Hematopoietic multipotent progenitor cell (in vitro differentiated cells): ENCODE measurements around the gene SEMA3D. TPM values are rescaled to one million over a fixed set of nuclear protein-coding genes. Genes with fewer than 3 reads are reported as not detected.
"Not testable (repeated sequence)": the region's sequence is repeated elsewhere in the genome, so short reads cannot be mapped to it uniquely, and the experiment has no call there.

Experiments
- DNase-seq, 3 donors: peaks; one replicate each; pipeline ENCODE4 v3.0.0-alpha.2; 2011 to 2015; ENCODE audit warnings: low read depth in 2 of 3, low spot score in 2 of 3
- total RNA-seq: library from RNA; depleted of rRNA; stranded (reverse); fragments of >200 nt; gene quantifications from one replicate; pipeline ENCODE4 v1.2.3, GENCODE V29; 2012

SEMA3D gene
- total RNA-seq, 1 donor, result under 0.01 TPM

GRCh38 chr7:85000735-85001350 is 186.0 kb downstream of the SEMA3D start:
- DNase-seq, result no peak

- no peak for DNase-seq
Measured at GRCh38 chr7:84999450-84999849, 187.4 kb downstream of the SEMA3D start.

- no peak for DNase-seq
Measured at GRCh38 chr7:84998665-84999064, 188.2 kb downstream of the SEMA3D start.

GRCh38 chr7:84997626-84998025 is 189.2 kb downstream of the SEMA3D start:
- DNase-seq, result no peak

- DNase-seq, result not testable (repeated sequence)
Measured at GRCh38 chr7:84992954-84993353, 193.9 kb downstream of the SEMA3D start.

GRCh38 chr7:84985073-84985784 is 201.6 kb downstream of the SEMA3D start:
- peak in 1 of 3 donors; percentile 9 for DNase-seq

GRCh38 chr7:84982199-84982598 is 204.7 kb downstream of the SEMA3D start:
- DNase-seq, result no peak

- no peak for DNase-seq
Measured at GRCh38 chr7:84981055-84981976, 205.5 kb downstream of the SEMA3D start.

- DNase-seq, result no peak
Measured at GRCh38 chr7:84975586-84976185, 211.2 kb downstream of the SEMA3D start.

- no peak for DNase-seq
Measured at GRCh38 chr7:84971360-84971759, 215.5 kb downstream of the SEMA3D start.

- DNase-seq, result no peak
Measured at GRCh38 chr7:84970670-84971069, 216.2 kb downstream of the SEMA3D start.

GRCh38 chr7:84953234-84953633 is 233.6 kb downstream of the SEMA3D start:
- DNase-seq, result no peak

GRCh38 chr7:84950836-84951235 is 236.0 kb downstream of the SEMA3D start:
- no peak for DNase-seq

- DNase-seq, result no peak
Measured at GRCh38 chr7:84949501-84949900, 237.4 kb downstream of the SEMA3D start.

- no peak for DNase-seq
Measured at GRCh38 chr7:84949067-84949466, 237.8 kb downstream of the SEMA3D start.

GRCh38 chr7:84948634-84949033 is 238.2 kb downstream of the SEMA3D start:
- DNase-seq, result no peak

- no peak for DNase-seq
Measured at GRCh38 chr7:84946549-84946948, 240.3 kb downstream of the SEMA3D start.
